ENCODE results near the gene AMER2.

DNA sequence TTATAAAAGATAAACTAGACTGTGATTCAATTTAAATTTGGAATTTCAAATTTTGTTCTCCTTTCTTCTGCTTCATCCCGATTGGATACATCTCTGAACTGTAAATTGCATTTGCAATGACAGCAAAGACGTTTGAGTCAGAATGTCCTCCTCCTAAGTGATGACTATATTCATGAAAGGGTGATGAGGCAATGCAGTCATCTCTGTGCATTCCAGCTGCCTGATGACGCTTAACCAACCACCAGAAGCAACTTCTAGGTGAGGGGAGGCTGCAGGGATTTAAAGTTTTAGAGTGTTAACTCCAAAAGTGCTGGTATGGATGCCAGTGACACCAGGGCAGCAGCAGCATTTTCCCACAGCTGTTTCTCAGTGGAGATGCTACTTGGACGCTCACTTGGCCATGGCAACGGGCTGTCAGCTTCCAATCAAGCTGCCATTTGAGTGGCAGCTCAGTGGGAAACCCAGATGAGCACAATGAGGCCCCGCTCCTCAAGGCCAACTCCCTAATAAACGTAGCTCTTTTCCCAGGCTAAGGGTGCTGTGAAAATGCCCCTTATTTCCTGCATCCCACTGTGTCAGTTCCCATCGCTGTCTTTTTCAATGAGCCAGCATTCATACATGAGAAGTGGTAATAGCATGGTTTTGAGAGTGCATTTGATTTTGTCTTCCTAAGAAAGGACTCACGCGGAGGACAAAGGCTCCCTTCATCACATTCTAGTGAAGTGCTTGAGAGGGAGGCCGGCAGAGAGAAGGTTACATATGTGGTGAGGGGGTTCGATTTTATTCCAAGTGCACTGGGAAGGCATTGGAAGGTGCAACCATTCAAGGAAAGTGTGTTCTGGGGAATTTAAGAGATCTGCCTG lies 45.2 kb upstream of the AMER2 start:
- TF ChIP-seq, protein P1, sequence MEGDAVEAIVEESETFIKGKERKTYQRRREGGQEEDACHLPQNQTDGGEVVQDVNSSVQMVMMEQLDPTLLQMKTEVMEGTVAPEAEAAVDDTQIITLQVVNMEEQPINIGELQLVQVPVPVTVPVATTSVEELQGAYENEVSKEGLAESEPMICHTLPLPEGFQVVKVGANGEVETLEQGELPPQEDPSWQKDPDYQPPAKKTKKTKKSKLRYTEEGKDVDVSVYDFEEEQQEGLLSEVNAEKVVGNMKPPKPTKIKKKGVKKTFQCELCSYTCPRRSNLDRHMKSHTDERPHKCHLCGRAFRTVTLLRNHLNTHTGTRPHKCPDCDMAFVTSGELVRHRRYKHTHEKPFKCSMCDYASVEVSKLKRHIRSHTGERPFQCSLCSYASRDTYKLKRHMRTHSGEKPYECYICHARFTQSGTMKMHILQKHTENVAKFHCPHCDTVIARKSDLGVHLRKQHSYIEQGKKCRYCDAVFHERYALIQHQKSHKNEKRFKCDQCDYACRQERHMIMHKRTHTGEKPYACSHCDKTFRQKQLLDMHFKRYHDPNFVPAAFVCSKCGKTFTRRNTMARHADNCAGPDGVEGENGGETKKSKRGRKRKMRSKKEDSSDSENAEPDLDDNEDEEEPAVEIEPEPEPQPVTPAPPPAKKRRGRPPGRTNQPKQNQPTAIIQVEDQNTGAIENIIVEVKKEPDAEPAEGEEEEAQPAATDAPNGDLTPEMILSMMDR (conservative IDR thresholded peaks at IDR 0.05; ENCODE audit: low read depth in 2 of 2): no peak
- no peak for TF ChIP-seq CREB1 (CRISPR knock-in tag; IDR thresholded peaks at IDR 0.05; ENCODE audit: low read depth)

All from GM23338 (cell line).